ENCODE measurements around the gene CDK3.

DNA sequence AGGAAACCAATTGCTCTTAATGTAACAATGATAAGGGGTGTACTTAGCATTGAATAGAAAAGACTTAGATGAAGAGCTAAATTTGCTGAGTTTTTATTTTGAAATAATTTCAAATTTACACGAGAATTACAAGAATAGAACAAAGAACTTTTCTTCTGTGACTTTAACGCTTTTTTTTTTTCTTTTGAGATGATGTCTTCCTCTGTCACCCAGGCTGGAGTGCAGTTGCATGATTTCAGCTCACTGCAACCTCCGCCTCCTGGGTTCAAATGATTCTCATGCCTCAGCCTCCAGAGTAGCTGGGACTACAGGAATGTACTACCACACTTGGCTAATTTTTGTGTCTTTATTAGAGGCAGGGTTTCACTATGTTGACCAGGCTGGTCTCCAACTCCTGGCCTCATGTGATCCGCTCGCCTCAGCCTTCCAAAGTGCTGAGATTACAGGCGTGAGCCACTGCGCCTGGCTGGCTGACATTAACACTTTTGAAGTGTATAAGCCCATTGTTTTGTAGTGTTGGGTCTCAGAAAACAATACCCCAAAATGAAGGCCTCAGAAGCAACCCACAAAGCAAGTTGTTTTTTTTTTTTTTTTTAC is 19.5 kb upstream of the CDK3 start:
- no peak for TF ChIP-seq POLR2A (IDR thresholded peaks at IDR 0.05; ENCODE audit: low read length)
- no peak for TF ChIP-seq GATA1 (IDR thresholded peaks at IDR 0.05; ENCODE audit: low read depth, low read length)

Data from erythroblast (primary cell).